ENCODE measurements around the gene RTCA.
"Not testable (repeated sequence)": the region's sequence is repeated elsewhere in the genome, so short reads cannot be mapped to it uniquely, and the experiment has no call there.

RTCA gene

DNA sequence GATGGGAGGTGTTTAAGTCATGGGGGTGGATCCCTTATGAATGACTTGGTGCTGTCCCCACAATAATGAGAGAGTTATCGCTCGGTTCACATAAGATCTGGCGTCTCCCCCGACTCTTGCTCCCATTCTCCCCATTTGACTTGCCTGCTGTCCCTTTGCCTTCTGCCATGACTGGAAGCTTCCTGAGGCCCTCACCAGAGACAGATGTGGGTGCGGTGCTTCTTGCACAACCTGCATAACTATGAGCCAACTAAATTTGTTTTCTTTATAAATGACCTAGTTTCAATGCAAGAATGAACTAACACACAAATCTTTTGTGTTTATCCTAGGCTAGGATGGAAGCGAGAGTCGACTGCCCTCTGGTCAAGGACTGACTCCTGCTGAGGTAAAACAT, 55.1 kb downstream of the RTCA start:
- no peak for TF ChIP-seq CTCF (IDR thresholded peaks at IDR 0.05; ENCODE audit: control insufficient read depth, extremely low read depth, insufficient read depth)
- no peak overlapping the region for H3K4me3 ChIP-seq (ENCODE audit: low read depth, low read length)
- DNase-seq (ENCODE audit: low read depth): no peak

DNA sequence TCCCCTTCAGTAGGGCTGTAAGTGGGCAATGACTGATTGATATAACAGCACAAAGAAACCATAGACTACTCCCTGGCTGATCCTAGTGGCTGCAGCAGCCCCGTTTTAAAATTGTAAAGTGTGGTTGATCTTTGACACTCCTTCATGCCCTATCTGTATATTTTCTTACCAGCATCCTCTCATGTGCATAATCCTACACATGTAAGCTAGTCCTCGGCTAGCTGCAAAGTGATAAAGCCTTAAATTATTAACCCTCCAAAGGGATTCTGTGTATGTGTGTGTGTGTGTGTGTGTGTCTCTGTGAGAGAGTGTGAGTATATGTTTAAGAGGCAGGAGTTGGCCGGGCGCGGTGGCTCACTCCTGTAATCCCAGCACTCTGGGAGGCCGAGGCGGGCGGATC, 55.5 kb downstream of the RTCA start:
- no peak for TF ChIP-seq CTCF (IDR thresholded peaks at IDR 0.05; ENCODE audit: control insufficient read depth, extremely low read depth, insufficient read depth)
- H3K4me3 ChIP-seq (ENCODE audit: low read depth, low read length): no peak overlapping the region
- no peak for DNase-seq (ENCODE audit: low read depth)

DNA sequence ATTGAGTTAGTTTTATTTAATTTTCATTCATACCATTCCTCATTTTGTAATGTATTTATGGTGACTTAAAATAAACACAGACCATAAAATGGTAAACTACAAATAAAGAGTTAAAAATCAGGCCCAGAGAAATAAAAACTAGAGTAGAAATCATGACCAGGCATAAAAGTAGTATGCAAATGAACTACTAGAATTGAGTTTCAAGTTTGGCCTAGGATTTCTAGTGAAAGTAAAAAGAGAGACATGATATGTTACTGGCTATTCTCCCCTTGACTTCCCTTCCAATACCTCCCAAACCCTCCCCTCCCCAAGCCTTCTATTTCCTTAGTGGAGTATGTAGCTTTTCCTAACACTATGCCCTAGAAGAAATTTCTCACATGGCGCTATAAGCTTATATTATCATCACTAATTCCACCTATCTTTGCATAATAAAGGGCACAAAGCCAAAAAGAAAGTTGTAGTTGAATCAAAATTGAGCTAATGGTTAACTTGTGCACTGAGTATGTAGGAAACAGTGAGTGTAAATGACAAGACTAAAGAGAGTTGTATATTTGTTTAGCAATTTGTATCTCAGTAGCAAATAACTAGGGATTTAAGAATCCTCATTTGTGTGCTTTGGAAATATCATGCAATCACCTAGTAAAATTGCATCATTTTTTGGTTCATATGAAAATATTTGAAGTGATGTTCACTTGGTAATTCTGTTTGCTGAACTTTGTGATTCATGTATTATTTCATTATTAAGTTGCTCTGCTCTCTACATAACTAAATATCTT, 56.6 kb downstream of the RTCA start:
- no peak overlapping the region for H3K4me3 ChIP-seq (ENCODE audit: low read depth, low read length)
- peak; percentile 25 for DNase-seq (ENCODE audit: low read depth)
- no peak for TF ChIP-seq CTCF (IDR thresholded peaks at IDR 0.05; ENCODE audit: control insufficient read depth, extremely low read depth, insufficient read depth)

DNA sequence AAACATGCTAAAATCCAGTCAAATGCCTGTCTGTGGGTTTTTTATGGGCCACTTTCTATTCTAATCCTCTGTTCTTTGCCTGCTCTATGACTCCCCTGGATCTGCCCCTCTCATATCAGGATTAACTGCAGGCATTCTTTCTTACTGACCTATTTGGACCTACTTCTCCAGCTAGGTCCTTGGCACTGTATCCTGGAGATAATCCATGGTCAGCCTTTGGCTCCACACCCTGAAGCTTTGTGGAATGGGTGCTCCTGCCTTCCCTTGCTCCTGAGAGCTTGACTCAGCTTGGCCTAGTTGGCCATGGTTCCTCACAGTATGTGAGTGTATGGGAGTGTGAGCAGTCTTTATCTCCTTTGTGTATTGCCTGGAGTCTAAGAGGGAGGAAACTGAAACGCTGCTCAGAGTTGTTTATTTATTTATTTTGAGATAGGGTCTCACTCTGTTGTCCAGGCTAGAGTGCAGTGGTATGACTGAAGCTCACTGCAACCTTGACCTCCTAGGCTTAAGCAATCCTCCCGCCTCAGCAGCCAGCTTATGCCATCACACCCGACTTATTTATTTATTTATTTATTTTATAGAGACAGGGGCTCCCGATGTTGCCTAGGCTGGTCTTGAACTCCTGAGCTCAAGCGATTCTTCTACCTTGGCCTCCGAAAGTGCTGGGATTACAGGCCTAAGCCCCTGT, 57.5 kb downstream of the RTCA start:
- no peak overlapping the region for H3K4me3 ChIP-seq (ENCODE audit: low read depth, low read length)
- DNase-seq (ENCODE audit: low read depth): no peak
- TF ChIP-seq CTCF (IDR thresholded peaks at IDR 0.05; ENCODE audit: control insufficient read depth, extremely low read depth, insufficient read depth): no peak

GRCh38 chr1:100325415-100326324, 59.7 kb downstream of the RTCA start:
- no peak overlapping the region for H3K4me3 ChIP-seq (ENCODE audit: low read depth, low read length)
- TF ChIP-seq CTCF (IDR thresholded peaks at IDR 0.05; ENCODE audit: control insufficient read depth, extremely low read depth, insufficient read depth): no peak

DNA sequence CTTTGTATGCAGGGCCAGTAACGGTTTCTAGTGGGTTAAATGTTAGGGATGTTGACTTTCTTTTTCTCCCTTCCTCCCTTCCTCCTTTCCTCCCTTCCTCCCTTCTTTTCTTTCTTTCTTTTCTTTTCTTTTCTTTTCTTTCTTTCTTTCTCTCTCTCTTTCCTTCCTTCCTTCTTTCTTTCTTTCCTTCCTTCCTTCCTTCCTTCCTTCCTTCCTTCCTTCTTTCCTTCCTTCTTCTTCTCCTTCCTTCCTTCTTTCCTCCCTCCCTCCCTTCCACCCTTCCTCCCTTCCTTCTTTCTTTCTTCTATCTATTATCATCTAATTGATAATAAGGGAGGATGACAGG, 60.3 kb downstream of the RTCA start:
- DNase-seq (ENCODE audit: low read depth); H3K4me3 ChIP-seq (ENCODE audit: low read depth, low read length): not testable (repeated sequence)

More at GRCh38 chr1:100325415-100326324, 59.7 kb downstream of the RTCA start:
- DNase-seq (ENCODE audit: low read depth): peak; percentile 36

DNA sequence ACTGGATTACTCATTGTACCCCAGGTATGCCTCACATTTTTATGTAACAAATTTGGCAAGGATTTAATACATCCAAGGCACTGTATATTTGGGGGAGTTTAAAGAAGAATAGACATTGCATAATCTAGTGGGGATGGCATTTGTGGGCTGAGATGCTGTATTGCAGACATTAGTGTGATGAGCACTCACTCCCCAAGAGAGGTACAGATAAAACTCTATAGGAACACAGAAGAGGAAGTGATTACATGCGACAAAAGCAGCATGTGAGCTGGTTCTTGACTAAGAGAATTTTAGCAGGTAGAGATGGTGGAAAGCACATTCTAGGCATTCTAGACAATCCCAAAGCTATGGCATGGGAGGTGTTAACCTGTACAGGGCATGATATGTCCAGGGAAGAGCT, 62.1 kb downstream of the RTCA start:
- H3K4me3 ChIP-seq (ENCODE audit: low read depth, low read length): no peak overlapping the region
- TF ChIP-seq CTCF (IDR thresholded peaks at IDR 0.05; ENCODE audit: control insufficient read depth, extremely low read depth, insufficient read depth): no peak
- DNase-seq (ENCODE audit: low read depth): no peak

DNA sequence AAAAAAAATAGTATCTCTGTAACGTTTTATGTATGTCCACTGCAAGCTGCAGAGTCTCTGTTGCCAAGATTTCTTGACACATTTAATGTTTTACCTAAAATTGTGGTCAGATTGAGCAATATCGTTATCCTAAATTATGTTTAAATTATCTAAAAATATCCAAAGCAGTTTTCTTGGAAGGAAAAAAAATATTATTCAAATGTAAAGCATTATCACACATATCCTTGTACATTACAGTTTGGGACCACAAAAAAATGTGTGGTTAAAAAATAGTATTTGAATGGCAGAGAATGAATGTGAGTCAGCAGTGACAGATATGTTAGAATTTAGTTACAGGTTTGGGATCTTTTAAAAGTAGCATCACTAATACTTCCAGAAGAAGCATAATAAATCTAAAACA, 65.1 kb downstream of the RTCA start:
- H3K4me3 ChIP-seq (ENCODE audit: low read depth, low read length); DNase-seq (ENCODE audit: low read depth): not testable (repeated sequence)
